Stimulated activated CD8-positive, alpha-beta memory T cell treated with anti-CD3 and anti-CD28 coated beads, Interleukin-4, amount 100 ng/mL, for 1 hour (primary cell): ENCODE measurements around the gene ADARB2.

ENCODE experiments used
- DNase-seq, 2 donors: peaks; one replicate each; pipeline ENCODE4 v3.0.0-alpha.2; 2020; ENCODE audit warnings: low read depth in 2 of 2, low spot score in 1 of 2

The ADARB2 gene

DNA sequence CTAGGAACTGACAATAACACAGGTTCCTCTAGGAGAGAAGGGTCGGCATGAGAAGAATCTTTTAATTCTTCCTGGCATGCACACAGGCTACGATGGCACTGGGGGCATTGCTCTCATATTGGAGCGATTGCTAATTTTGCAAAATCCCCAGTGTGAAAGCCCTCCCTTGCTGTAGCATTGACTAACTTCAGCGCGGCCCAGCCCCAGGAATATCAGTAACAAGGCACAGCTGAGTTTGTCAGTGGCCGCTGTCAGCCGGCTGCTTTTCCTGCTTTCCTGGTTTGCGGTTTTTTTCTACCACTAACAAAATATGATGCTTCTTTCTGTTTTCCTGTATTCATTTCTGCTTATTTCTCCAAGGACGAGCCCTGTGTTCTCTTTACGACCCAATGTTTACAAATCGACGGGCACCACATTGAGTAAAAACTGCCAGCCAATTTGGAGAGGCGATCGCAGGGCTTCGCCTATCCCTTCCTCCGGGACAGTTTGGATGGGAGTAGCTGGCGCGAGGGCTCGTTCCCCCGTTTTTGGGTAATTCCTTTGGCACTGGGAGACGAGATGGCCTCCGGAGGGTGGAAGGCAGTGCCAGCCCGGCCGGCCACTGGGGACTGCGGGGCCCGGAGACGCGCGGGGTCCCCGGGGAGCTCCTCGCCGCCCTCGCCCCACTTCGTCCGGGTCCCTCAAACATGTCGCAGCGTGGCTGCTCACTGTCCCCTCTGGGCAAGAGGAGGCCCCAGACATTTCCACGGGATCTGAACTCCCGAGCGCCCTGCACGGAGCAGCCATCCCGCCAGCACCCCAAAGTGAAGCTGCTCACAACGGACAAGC is 967 bp downstream of the ADARB2 start:
- DNase-seq = no peak

DNA sequence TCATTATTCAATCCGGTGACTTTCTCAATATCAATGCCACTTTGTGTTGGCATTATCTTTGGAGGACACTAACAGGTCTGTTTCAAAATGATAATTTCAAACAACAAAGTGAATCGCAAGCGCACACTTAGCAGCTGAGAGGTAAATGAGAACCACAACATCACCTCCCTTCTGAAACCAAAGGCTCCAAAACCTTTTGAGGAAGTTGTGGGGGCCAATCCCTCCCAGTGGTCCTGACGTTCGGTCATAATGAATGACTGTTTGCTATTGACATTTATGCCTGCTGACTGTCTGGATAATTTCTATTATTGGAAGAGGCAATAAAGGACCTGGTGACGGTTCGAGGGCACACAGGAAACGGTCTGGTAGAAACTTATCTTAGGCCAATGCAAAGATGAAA is 1.8 kb downstream of the ADARB2 start:
- DNase-seq = no peak

DNA sequence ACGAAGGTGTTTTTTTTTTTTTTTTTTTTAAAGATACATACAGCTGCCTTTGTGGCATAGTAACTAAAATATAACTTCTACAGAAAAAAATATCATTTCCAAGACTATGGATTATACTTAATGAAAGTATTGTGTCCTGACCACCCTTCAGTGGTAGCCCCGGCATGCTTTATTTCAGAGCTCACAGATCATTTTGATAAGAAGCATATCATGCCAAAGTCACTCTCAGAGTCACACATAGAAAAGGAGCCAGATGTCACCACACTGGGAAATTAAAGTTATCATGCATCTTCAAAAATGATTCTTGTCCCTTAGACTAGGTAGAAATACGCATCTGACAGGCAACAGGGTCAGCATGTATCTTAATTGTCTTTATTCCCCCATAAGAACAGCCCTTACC is 3.0 kb downstream of the ADARB2 start:
- no peak for DNase-seq

- DNase-seq = no peak
Observed at GRCh38 chr10:1733720-1734119, 3.6 kb downstream of the ADARB2 start.

GRCh38 chr10:1732564-1732996 is 4.7 kb downstream of the ADARB2 start:
- no peak for DNase-seq

DNA sequence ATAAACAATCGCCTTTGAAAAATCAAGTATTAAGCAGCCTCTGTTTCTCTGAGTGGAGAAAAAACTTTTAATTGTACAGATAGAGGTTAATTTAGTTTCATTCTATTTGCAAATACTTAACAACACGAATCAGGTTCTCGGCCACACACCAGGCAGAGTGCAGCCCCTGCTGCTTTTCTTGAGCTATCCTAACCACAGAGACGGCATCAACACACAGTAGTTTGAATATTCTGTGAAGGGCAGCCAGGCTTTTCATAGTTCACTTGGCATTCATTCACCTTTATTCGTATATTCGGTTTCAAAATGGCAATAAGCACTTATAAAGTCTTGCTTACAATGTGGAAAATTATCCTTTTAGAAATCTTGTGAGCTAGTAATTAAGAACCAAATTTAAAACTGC is 5.7 kb downstream of the ADARB2 start:
- DNase-seq = no peak

- DNase-seq = no peak
Observed at GRCh38 chr10:1729751-1730150, 7.6 kb downstream of the ADARB2 start.

GRCh38 chr10:1726861-1727260 is 10.5 kb downstream of the ADARB2 start:
- no peak for DNase-seq

DNA sequence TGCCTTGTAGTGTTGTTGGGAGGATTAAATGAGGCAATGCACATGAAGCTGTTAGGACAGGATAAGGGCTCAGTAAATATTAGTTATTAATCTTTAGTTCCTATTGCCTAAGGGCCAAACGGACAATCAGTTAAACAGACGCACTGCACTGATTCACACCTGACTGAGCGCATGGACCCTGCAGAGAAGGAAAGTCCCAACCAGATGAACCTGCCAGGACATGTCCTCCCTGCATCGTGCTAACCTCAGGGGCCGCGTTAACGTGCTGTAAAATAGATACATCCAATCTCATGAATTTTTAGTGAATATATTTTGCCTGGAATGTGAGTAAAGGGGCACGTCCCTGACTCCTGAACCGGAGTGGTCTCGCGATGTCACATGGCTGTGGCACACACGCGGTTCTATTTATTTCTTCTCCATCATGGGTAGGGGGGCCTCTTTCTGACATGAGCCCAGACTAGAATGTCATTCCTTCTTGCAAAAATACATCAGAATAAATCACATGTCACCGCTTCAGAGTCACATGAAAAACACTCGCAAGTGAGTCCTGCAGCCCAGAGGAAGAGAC is 12.3 kb downstream of the ADARB2 start:
- DNase-seq = no peak

GRCh38 chr10:1716839-1717238 is 20.5 kb downstream of the ADARB2 start:
- no peak for DNase-seq

DNA sequence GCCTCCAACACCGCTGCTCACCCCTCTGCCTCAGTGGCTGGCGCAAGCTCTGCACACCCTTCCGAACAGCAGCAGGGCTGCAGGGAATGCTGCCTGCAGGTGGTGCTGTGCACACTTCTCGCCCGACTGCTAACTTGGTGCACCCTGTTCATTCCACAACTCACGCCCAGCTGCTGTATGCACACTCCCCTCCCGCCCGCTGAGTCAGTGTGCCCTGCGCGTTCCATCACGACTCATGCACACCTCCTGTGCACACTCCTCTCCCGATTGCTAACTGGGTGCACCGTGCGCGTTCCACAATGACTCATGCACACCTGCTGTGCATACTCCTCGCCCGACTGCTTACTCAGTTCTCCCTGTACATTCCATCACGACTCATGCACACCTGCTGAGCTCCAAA is 21.5 kb downstream of the ADARB2 start:
- DNase-seq = no peak

- DNase-seq = no peak
Observed at GRCh38 chr10:1712944-1713671, 24.2 kb downstream of the ADARB2 start.

DNA sequence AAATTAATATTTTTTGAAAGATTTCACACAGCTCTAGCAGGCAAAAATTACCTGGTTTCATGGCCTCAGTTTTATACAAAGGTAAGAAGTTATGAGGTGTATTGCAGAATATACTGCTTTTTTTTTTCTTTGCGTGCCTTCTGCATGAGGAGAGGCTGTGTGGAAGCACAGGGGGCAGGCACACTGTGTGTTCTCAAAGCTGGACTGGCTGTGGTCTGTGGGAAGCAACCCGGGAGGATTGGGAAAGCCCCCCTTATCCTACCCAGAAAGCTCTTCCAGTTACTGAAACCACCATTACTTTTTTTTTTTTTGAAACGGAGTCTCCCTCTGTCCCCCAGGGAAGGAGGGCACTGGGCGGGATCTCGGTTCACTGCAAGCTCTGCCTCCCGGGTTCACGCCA is 25.0 kb downstream of the ADARB2 start:
- DNase-seq = no peak

GRCh38 chr10:1709161-1709560 is 28.2 kb downstream of the ADARB2 start:
- DNase-seq = no peak

- no peak for DNase-seq
Observed at GRCh38 chr10:1708746-1709145, 28.6 kb downstream of the ADARB2 start.

GRCh38 chr10:1706711-1707110 is 30.6 kb downstream of the ADARB2 start:
- DNase-seq = no peak

DNA sequence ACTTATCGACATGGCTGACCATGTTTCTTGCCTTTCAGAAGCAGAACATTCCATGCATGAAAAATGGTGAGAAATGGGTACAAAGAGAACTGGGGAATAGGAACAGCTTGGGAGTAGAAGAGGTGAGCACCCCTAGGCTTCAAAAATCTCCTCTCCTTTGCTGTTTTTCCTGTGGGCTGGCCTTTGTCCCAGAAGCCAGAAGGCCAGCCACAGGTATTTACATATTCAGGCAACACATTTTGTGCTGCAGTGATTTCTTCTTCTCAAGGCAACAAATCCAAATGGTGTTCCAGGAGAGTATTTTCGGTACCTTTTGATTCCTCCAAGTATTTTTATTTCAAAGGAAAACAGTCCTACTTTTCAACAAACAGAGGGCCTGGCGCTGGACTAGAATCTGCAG is 31.1 kb downstream of the ADARB2 start:
- no peak for DNase-seq

DNA sequence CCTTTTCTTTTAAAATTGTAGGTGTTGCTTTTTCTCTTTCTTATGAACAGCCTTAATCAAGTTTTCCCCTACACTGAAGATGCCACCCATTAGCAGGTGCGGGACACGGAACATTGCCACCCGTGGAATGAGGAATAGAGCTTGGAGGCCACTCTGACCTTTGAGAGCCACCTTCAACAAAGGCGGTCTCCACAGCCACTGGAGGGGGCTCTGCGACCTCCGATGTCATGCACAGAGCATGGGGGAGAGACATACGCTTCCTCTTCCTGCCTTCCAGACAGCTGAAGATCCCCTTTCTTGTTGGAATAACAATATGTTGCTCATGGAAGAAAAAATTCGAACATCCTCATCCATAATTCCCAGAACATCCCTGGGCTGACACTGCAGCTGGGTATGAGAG is 39.1 kb downstream of the ADARB2 start:
- DNase-seq = no peak

DNA sequence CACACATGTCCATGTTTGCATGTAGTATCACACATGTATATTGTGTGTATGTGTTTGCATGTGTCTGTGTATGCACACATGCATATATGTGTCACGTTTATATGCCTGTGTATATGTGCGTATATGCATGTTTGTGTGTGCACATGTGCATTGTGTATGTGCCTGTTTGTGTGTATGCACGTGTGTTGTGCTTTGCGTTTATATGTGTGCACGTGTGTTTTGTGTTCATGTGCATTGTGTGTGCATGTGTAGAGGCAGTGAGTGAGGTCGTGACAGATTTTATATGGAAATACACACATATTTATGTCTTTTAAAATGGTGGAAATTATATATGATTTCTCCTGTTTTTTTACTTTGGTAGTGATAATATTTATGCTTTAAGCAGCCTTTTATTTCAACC is 41.2 kb downstream of the ADARB2 start:
- no peak for DNase-seq

DNA sequence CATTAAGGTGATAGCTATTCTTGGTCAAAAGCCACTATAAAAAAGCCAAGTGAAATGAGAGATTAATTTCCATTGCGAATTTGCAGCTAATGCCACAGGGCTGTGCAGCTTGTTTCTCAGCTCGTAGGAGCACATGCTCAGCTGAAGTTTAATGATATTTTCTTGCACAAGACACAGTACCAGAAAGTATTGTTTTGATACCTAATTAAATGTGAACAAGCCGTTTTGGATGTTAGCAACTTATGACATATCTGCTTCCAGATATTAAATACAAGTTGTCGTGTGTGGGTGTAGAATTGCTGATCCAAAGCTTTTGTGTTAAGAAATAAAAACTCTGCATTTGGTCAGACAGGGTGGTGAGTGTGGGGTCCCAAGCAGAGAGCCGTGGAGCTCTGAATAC is 47.2 kb downstream of the ADARB2 start:
- no peak for DNase-seq

- DNase-seq = no peak
Observed at GRCh38 chr10:1688531-1688930, 48.8 kb downstream of the ADARB2 start.

DNA sequence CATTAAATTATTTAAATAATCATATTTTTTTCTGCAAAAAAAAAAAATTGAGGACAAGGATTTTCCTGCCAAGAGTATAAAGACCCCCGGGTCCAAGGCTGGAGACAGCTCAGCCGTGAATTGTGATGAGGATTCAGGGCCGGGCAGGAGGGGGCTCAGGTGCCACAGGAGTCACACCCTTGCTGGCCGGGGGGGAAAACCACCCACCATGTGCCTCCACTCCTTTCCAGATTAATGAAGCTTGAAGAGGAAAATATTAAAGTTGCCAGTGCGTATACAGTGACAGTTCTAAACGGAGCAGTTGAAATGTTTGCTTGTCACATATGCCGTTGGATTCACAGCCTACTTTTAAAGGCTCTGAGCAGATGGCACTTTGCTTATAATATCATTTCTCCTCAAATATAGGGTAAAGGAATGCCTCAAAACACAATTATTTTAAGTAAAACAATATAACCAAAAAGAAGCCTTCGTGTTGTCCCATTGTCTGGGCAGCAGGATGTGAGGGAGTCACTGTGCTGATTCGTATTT is 49.6 kb downstream of the ADARB2 start:
- DNase-seq = no peak
